Nephron progenitor cell (in vitro differentiated cells): ENCODE data around the gene HIVEP2.

ENCODE experiments used
- DNase-seq: peaks from one replicate; pipeline ENCODE4 v3.0.0; 2021
- H3K27ac Mint-ChIP-seq: 2 replicates; pipeline ENCODE4 v1.8.0; 2021; ENCODE audit warnings: mild to moderate bottlenecking, moderate library complexity, mixed read lengths
- H3K27me3 Mint-ChIP-seq: 2 replicates; pipeline ENCODE4 v1.8.0; 2021; ENCODE audit warnings: mild to moderate bottlenecking, low read depth, mixed read lengths; ENCODE audit not compliant: poor library complexity
- H3K36me3 Mint-ChIP-seq: 2 replicates; pipeline ENCODE4 v1.8.0; 2021; ENCODE audit warnings: low read depth, mixed read lengths
- H3K4me1 Mint-ChIP-seq: 2 replicates; pipeline ENCODE4 v1.8.0; 2021; ENCODE audit warnings: mixed read lengths
- H3K4me3 Mint-ChIP-seq: 2 replicates; pipeline ENCODE4 v1.8.0; 2021; ENCODE audit warnings: mild to moderate bottlenecking, moderate library complexity, mixed read lengths
- H3K9me3 Mint-ChIP-seq: 2 replicates; pipeline ENCODE4 v1.8.0; 2021; ENCODE audit warnings: mild to moderate bottlenecking, moderate library complexity, mixed read lengths
- TF ChIP-seq, protein P1 (sequence below): fragments of 200-600 bp; sonication (generic); IDR thresholded peaks from 2 replicates; pipeline ENCODE4 v1.5.0; 2021; ENCODE audit warnings: antibody characterized with exemption

HIVEP2 gene

DNA sequence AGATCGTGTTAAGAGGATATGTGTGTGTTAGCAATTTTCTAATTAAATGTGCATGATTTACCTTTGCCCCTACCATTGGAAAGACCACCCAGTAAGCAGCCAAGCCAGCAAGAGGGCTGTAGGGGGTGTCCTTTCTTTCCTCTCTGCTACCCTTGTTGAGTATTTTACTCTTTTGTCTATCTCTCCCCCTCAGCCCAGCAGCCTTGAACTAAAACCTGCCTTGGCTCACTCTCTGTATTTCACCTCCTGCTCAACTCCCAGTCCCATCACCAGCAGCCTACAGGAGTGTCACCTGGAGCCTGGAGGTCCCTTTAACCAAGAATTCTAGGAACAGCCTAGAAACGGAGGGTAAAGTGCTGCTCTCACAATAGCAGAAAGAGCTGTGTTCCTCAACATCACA is 81.0 kb downstream of the HIVEP2 start:
- Mint-ChIP-seq H3K36me3 (peaks cover 10% of the 10 kb centered on the region), H3K4me1 (peaks cover 51% of the 10 kb centered on the region), H3K9me3 (no peaks in the 10 kb centered on the region), H3K4me3 (no peak overlapping the region), H3K27me3 (no peaks in the 10 kb centered on the region), H3K27ac (peak overlapping the region; percentile 7)
- no peak for DNase-seq
- TF ChIP-seq, protein P1, sequence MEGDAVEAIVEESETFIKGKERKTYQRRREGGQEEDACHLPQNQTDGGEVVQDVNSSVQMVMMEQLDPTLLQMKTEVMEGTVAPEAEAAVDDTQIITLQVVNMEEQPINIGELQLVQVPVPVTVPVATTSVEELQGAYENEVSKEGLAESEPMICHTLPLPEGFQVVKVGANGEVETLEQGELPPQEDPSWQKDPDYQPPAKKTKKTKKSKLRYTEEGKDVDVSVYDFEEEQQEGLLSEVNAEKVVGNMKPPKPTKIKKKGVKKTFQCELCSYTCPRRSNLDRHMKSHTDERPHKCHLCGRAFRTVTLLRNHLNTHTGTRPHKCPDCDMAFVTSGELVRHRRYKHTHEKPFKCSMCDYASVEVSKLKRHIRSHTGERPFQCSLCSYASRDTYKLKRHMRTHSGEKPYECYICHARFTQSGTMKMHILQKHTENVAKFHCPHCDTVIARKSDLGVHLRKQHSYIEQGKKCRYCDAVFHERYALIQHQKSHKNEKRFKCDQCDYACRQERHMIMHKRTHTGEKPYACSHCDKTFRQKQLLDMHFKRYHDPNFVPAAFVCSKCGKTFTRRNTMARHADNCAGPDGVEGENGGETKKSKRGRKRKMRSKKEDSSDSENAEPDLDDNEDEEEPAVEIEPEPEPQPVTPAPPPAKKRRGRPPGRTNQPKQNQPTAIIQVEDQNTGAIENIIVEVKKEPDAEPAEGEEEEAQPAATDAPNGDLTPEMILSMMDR: no peak

DNA sequence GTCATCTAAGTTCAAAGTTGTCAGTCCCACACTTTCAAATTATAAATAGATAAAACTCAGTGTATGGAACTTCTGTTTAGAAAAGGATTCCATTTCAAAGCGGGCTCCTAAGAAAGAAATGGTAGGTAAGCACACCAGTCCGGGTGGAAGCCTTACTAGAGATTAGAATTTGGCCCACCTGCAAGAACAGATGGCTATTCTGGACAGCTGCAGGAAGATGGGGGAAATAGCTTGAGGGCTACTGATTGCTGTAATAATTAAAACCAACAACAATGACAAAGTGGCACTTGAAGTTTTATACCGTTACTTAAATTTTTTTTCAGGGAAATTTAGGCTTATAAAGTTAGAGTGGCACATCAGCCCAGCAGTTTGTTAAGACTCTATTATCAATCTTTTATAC is 83.3 kb downstream of the HIVEP2 start:
- H3K9me3 Mint-ChIP-seq: no peaks in the 10 kb centered on the region
- TF ChIP-seq, protein P1: no peak
- H3K4me1 Mint-ChIP-seq: peaks cover 51% of the 10 kb centered on the region
- H3K27me3 Mint-ChIP-seq: no peaks in the 10 kb centered on the region
- peak overlapping the region; percentile 49 for H3K27ac Mint-ChIP-seq
- H3K36me3 Mint-ChIP-seq: peaks cover 10% of the 10 kb centered on the region
- DNase-seq: no peak
- H3K4me3 Mint-ChIP-seq: no peak overlapping the region

DNA sequence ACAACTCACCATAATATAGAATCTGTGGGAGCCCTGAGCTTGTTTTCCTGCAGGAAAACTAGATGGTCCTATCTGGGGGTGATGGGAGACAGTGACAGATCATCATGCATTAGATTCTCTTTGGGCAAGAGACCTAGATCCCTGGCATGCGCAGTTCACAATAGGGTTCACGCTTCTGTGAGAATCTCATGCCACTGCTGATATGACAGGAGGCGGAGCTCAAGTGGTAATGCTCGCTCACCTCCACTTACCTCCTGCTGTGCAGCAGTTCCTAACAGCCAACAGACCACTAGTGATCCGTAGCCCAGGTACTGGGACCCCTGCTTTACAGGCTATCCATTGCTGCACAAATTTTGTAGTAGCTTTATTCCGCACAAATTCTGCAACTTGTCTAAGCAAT is 84.5 kb downstream of the HIVEP2 start:
- no peak overlapping the region for H3K27ac Mint-ChIP-seq
- peaks cover 10% of the 10 kb centered on the region for H3K36me3 Mint-ChIP-seq
- H3K27me3 Mint-ChIP-seq: no peaks in the 10 kb centered on the region
- TF ChIP-seq, protein P1: no peak
- H3K4me1 Mint-ChIP-seq: peaks cover 55% of the 10 kb centered on the region
- DNase-seq: no peak
- H3K9me3 Mint-ChIP-seq: no peaks in the 10 kb centered on the region
- H3K4me3 Mint-ChIP-seq: no peak overlapping the region

DNA sequence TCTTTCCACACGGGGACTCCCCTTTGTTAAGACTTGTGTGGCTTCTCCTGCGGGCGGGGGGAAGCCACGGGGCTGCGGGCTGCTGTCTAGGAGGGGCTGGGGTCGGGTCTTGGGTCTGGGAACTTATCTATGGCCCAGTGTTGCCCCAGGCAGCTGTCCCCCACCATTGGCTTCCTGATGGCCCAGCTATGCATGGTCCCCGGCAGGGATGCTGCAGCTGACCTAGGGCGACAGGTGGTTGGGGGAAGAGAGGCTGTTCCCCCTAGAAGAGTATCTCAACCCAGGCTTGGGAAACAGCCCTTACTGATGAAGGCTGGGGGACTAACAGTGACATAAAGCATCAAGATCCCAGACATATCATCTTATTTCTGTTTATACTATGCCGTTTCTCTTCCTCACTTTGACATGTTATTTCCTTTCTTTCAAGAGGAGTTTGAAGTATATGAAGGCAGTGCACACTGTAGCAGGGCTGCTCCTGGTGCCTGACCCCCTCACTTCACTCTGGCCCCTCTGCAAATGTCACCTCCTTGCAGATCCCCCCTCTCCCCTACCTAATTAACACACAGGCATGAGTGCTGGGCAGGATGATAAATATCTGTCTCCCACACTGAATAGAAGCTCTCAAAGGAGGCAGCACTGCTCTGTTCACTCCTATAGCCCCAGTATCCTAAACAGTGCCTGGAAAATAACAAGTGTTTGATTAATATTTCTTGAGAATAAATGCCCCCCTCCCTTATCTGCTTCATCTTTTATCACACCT is 87.0 kb downstream of the HIVEP2 start:
- H3K36me3 Mint-ChIP-seq: peaks cover 10% of the 10 kb centered on the region
- H3K4me3 Mint-ChIP-seq: no peak overlapping the region
- peak overlapping the region; percentile 84 for H3K27ac Mint-ChIP-seq
- no peaks in the 10 kb centered on the region for H3K9me3 Mint-ChIP-seq
- TF ChIP-seq, protein P1: no peak
- DNase-seq: no peak
- peaks cover 58% of the 10 kb centered on the region for H3K4me1 Mint-ChIP-seq
- peaks cover 3% of the 10 kb centered on the region for H3K27me3 Mint-ChIP-seq

DNA sequence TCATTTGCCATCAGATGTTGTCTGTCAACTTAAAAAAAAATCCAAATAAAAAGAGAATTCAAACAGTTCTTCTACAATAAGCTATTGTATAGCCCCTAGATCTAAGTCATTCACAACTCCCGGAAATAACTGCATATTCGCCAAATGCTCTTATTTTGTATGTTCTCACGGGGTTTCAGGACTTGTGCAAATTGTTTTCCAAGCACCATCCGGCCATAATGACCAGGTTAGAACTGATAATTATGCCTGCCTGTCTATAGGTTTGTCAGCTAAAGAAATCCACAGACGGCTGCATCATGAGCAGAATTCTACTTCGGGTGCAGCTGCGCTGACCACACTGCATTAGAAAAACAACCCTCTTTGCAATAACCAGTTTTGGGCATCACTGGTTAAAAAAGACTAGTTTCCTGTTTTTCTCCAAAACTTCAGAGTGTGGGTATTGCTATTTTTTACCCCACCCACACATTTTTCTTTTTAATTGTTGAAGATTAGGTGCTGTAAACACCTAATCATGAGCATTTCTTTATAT is 87.7 kb downstream of the HIVEP2 start:
- Mint-ChIP-seq H3K27ac (peak overlapping the region; percentile 13), H3K4me1 (peaks cover 58% of the 10 kb centered on the region), H3K36me3 (peaks cover 10% of the 10 kb centered on the region), H3K9me3 (no peaks in the 10 kb centered on the region), H3K4me3 (no peak overlapping the region), H3K27me3 (peaks cover 3% of the 10 kb centered on the region)
- TF ChIP-seq, protein P1: no peak
- no peak for DNase-seq
